Iris pigment epithelial cell (primary cell): ENCODE measurements around the gene KLHL28.
A peak's percentile ranks its signal among the peaks of the same experiment; 100 is the strongest.

Experiments used
- DNase-seq: peaks from one replicate; pipeline ENCODE4 v3.0.0-alpha.2; 2011; ENCODE audit warnings: low read depth

Gene KLHL28

GRCh38 chr14:44960146-44960545 lies 1.6 kb downstream of the KLHL28 start:
- DNase-seq: peak; percentile 39

DNA sequence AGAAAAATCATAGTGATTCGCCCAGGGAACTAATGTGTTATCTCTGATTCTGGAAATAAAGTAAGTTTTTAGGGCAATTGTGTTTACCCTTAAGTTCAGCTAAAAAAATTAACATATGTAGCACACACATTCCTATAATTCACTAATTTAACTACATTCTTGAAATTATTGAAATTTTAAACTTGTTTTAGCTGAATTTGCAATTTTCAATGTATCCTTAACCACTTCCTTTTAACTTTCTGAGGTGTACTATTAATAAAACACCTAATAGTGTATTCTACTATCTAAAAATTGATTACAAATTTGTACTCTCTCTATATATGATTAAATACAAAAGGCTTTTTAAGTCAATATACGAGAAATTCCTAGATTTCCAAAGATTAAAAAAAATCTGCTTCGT lies 2.2 kb downstream of the KLHL28 start:
- no peak for DNase-seq

- DNase-seq: no peak
Observed at GRCh38 chr14:44956866-44957265, 4.9 kb downstream of the KLHL28 start.

DNA sequence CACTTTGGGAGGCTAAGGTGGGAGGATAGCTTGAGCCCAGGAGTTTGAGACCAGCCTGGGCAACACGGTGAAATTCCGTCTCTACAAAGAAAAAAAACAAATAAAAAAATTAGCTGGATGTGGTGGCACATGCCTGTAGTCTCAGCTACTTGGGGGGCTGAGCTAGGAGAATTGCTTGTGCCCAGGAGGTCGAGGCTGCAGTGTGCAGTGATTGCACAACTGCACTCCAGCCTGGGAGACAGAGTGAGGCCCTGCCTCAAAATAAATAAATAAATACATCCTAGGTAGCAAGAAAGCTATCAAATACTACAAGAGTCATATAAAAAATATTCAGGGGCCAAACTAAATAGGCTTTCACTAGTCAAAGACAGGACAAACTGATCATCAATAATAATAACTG lies 6.2 kb downstream of the KLHL28 start:
- DNase-seq: peak; percentile 6

DNA sequence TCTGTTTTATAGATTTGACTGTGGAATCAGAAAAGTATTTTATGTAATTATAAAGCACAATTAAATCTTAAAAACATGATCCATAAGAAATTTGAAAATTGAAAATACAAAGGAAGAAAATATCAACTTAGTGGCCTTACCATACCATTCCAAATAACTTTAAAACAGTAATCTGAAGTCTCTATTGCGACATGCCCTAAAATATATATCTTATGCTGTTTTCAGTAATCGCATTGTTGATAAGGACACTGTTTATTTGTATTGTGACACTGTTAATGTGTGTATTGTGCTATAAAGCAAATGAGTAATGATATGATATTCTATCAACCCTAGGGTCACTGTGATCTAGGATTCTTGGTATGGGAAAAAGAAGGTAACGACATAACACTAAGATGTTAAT lies 7.0 kb downstream of the KLHL28 start:
- no peak for DNase-seq

- DNase-seq: no peak
Observed at GRCh38 chr14:44952391-44953110, 9.2 kb downstream of the KLHL28 start.

DNA sequence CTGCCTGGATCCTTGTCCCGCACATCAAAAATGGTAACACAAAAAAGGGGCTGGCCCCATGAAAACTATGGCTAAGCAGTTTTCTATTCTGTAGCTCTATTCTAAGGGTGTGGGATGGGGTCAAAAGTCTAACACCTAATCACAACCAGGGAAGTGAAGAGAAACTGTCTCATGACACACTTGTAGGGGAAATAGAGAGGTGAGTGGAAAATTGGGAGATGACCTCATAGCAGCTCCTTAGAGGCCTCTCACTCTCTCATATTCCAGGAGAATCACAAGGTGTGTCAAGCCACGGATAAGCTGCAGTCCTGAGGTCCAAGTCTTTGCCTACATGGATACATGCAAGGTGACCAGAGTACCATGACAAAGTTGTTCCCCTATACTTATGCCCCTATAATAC lies 10.7 kb downstream of the KLHL28 start:
- no peak for DNase-seq

GRCh38 chr14:44945264-44945663 lies 16.5 kb downstream of the KLHL28 start:
- peak; percentile 88 for DNase-seq

DNA sequence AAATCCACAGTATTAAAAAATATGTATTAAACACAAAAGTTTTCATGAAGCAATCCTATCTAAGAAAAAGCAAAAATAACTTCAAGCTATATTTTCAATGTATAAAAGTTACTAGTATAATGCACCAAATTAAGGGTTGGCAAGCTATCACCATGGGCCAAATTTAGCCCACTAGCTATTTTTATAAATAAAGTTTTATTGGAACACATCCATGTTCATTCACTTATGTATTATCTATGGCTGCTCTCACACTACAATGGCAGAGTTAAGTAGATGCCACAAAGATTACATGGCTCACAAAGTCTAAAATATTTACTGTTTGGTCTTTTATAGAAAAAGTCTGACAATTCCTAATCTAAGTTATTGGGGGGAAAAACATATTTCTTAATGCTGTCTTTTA lies 17.6 kb downstream of the KLHL28 start:
- no peak for DNase-seq

- no peak for DNase-seq
Observed at GRCh38 chr14:44942436-44942835, 19.3 kb downstream of the KLHL28 start.

DNA sequence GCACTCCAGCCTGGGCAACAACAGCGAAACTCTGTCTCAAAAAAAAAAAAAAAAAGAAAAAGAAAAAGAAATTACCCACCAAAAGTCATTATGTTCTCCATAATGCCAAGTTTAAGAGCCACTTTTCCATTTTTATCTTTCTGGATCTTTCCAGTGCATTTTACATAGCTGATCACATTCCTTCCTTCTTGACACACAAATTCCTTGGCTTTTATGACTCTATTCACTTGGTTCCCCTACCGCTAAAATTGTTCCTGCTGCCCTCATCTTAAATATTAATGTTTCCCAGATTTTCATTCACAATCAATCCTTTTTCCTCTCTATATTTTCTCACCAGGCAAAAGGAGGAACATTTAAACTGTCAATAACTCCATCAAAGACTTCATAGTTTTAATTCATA lies 20.2 kb downstream of the KLHL28 start:
- DNase-seq: no peak

GRCh38 chr14:44940944-44941343 lies 20.8 kb downstream of the KLHL28 start:
- no peak for DNase-seq

DNA sequence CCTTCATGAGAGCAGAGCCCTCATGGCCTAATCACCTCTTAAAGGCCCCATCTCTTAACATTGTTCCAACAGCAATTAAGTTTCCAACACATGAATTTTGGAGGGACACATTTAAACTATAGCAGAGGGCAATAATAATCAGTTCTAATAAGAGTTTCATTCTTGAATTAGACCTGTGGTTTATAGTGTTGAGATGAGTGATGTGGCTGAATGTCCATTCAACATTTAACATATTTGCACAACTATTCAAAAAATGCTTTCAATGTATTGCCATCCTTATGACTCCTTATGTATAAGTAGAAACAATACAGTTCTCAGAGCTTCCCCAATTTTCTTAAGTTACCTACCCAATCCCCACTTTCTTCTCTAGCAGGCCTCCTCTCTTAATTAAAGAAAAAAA lies 21.5 kb downstream of the KLHL28 start:
- DNase-seq: no peak

DNA sequence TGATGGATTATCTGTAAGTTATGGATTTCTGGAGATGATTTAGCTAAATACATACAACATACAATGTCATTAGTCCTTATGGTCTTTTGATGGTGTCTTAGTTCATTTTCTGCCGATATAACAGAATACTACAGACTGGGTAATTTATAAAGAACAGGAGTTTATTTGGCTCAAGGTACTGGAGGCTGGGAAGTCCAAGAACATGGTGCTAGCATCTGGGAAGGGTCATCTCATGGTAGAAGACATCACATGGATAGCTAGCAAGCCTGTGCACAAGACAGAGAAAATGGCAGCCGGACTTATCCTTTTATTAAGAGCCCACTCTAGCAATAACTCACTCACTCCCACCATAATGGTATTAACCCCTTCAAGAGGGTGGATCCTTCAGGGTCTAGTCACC lies 24.2 kb downstream of the KLHL28 start:
- no peak for DNase-seq

- DNase-seq: peak; percentile 6
Observed at GRCh38 chr14:44935155-44935554, 26.6 kb downstream of the KLHL28 start.

- DNase-seq: no peak
Observed at GRCh38 chr14:44928793-44929192, 33.0 kb downstream of the KLHL28 start.

- DNase-seq: peak; percentile 41
Observed at GRCh38 chr14:44914849-44915248, 46.9 kb downstream of the KLHL28 start.

GRCh38 chr14:44912041-44912869 lies 49.5 kb downstream of the KLHL28 start:
- no peak for DNase-seq

- no peak for DNase-seq
Observed at GRCh38 chr14:44910821-44911220, 50.9 kb downstream of the KLHL28 start.

DNA sequence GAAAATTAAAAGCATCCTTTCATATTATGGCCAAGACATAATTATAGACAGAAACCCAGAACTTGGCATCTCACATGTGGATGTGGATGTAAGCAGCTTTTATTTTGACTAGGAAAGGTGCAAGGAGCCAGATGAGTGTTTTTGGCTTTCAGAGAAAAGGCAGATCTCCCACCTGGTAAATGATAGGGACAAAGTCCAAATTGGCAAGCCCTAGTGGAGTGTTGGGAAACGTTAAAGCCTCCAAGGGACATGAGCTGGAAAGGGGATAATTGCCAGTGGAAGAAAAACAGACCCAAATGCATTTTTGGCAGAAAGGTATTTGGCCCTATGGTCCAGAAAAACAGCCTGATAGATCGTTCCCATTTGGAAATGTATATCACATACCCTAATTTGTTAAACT lies 60.1 kb downstream of the KLHL28 start:
- DNase-seq: no peak

DNA sequence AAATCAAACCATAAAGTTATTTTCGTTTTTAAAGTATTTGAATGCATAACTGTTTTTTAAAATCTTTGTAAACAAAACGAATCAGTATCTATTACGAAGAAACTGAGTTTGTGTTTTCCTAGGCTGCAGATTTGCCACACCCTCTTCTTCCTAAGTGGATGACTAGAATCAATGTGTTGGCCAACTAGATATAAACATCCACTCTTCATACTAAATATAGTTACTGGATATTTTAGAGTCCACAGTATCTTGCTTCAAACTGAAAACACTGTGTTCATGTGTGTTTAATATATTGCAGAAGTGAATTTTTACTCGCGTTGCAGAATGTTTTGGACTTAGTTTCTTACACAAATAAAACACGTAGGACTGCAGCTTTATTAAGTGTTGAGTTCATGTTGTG lies 63.2 kb downstream of the KLHL28 start:
- DNase-seq: peak; percentile 22

DNA sequence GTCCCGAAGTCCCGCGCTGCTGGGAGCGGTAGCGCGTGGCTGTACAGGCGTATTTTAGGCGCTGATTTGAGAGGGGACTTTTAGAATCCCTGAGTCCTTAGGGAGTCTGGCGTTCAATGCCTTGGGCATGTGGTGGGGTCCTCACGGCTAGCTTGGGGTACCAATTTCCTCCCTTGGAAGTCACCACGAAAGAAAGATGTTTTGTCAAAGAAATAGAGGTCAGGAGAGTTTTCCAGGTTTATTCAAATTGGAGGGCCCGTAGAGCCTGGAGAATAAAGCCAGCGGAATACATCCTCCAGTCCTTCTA lies 63.9 kb downstream of the KLHL28 start:
- peak; percentile 60 for DNase-seq

- DNase-seq: peak; percentile 98
Observed at GRCh38 chr14:44897041-44897844, 64.5 kb downstream of the KLHL28 start.
